ENCODE data around the gene ROS1.

ROS1 gene

DNA sequence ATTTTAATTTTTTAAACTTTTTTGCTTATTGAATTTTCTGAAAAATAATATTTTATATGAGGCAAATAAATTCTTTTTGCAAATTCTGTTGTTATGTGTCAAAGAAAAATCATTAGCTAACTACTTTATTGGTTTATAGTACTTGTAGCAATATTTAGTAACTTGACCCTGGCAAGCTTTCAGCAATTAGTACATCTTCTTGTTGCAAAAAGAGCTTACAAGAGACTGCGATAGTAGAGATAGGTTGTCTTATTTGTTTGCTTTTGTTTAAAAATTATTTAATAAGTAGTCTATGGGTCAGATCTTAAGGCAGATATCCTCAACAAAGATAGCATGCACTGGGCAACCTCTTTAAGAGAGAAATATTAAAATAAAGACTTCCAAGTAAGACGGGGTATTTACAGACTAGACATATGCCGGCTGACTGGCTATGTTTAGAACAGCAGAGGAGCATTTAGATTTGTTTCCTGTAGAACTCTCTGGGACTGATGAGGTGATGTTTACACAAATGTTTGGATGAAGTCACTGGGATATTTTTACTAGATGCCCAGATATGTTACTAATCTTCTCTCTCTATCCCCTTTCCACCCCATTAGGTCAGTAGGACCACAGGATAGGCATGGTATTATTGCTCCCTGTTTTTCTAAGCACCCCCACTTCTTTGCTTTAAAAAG lies 135.4 kb downstream of the ROS1 start:
- TF ChIP-seq, protein P1, sequence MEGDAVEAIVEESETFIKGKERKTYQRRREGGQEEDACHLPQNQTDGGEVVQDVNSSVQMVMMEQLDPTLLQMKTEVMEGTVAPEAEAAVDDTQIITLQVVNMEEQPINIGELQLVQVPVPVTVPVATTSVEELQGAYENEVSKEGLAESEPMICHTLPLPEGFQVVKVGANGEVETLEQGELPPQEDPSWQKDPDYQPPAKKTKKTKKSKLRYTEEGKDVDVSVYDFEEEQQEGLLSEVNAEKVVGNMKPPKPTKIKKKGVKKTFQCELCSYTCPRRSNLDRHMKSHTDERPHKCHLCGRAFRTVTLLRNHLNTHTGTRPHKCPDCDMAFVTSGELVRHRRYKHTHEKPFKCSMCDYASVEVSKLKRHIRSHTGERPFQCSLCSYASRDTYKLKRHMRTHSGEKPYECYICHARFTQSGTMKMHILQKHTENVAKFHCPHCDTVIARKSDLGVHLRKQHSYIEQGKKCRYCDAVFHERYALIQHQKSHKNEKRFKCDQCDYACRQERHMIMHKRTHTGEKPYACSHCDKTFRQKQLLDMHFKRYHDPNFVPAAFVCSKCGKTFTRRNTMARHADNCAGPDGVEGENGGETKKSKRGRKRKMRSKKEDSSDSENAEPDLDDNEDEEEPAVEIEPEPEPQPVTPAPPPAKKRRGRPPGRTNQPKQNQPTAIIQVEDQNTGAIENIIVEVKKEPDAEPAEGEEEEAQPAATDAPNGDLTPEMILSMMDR (IDR thresholded peaks at IDR 0.05) = no peak
- Histone ChIP-seq H3K9me3 (no peaks in the 10 kb centered on the region), H3K27ac (no peak overlapping the region), H3K27me3 (peaks cover 0 to 6% of the 10 kb centered on the region in 2 donors), H3K36me3 (no peaks in the 10 kb centered on the region), H3K4me3 (no peak overlapping the region), H3K4me1 (no peaks in the 10 kb centered on the region)
- DNase-seq = no peak
- intact Hi-C loops (cut with DNase I; ENCODE audit: low total_unique reads) = no loop called here

DNA sequence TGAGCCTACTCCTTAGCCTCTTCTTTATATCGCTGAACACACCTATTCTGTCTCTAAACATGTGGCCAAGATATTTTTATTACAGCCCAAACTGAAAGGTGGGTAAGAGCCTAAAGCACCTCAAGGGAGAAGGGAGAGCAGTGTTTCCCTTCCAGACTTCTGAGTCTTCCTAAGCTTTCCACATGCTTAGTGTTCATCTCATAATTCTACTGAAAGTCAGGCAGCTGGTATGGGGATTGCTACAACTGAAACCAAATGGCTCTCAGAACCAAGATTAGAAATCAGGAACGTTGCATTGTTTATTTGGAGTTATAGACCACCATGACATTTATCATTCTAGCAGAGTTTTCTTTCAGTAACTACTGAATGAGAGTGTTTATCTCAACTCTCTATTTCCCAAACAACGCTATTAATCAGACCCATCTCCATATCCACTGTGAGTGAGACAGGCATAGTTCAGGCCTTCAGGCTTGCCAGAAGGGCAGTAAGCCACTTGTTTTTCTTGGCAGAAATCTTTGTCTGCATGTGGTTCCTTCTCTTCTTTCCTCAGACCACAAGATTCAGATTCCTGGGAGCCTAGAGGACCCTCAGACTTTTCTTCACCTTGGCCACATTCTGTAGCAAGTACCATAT lies 137.5 kb downstream of the ROS1 start:
- Histone ChIP-seq H3K36me3 (no peaks in the 10 kb centered on the region), H3K27ac (no peak overlapping the region)
- intact Hi-C loops (cut with DNase I; ENCODE audit: low total_unique reads) = no loop called here

DNA sequence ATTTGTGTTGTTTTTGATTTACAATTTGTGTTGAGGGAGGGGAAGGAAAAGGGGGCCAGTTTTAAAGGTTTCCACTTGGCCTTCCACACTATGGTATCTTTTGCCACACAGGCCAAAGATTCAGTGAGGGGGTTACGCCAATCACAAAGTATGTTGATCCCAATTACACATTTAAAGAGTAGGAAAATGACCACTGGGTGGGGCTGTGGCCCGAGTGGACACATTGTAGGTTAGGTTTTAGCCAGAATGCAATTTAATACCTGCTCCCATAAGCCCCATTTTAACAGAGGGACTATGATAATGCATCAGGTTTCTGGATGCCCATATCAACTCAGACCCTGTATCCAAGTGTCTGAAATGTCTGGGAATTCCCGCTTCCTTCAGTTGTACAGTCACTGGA lies 144.8 kb downstream of the ROS1 start:
- Histone ChIP-seq H3K4me1 (no peaks in the 10 kb centered on the region), H3K4me3 (no peak overlapping the region), H3K27me3 (peaks cover 0 to 10% of the 10 kb centered on the region in 2 donors), H3K9me3 (no peaks in the 10 kb centered on the region), H3K27ac (no peak overlapping the region), H3K36me3 (no peaks in the 10 kb centered on the region)
- TF ChIP-seq, protein P1 (IDR thresholded peaks at IDR 0.05) = no peak
- no peak for DNase-seq
- intact Hi-C loops (cut with DNase I; ENCODE audit: low total_unique reads) = no loop called here

More for the DNA sequence above, 137.5 kb downstream of the ROS1 start:
- no peak for DNase-seq
- H3K9me3 ChIP-seq = no peaks in the 10 kb centered on the region
- H3K4me1 ChIP-seq = no peaks in the 10 kb centered on the region
- TF ChIP-seq, protein P1 (IDR thresholded peaks at IDR 0.05) = no peak
- H3K27me3 ChIP-seq = peaks cover 0 to 6% of the 10 kb centered on the region in 2 donors
- no peak overlapping the region for H3K4me3 ChIP-seq

DNA sequence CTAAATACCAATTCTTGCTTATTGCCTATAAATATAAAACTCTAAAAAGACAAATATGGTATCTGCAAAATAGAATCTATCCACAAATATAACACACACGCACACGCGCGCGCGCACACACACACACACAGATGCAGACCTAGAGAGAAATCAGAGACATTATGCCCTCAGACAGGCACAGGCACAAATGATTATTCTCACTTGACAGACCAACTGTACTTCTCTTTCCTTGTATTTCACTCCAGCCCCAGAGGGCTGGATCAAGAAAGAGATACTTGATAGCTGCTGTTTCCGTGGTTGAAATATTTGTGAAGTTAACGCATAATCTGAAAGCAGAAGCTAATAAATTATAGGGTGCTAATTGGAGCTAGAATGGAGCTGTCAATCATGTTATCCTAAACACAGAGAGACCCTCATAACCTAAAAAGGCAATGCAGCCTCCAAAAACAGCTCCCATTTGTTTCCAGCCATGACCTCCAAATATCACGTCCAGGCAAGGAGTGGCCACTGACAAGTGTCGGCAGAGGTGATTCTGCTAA lies 148.9 kb downstream of the ROS1 start:
- Histone ChIP-seq H3K27ac (no peak overlapping the region), H3K4me1 (no peaks in the 10 kb centered on the region), H3K36me3 (no peaks in the 10 kb centered on the region), H3K27me3 (peaks cover 0 to 33% of the 10 kb centered on the region in 2 donors), H3K9me3 (no peaks in the 10 kb centered on the region), H3K4me3 (no peak overlapping the region)
- intact Hi-C loops (cut with DNase I; ENCODE audit: low total_unique reads) = no loop called here
- no peak for DNase-seq
- TF ChIP-seq, protein P1 (IDR thresholded peaks at IDR 0.05) = no peak

DNA sequence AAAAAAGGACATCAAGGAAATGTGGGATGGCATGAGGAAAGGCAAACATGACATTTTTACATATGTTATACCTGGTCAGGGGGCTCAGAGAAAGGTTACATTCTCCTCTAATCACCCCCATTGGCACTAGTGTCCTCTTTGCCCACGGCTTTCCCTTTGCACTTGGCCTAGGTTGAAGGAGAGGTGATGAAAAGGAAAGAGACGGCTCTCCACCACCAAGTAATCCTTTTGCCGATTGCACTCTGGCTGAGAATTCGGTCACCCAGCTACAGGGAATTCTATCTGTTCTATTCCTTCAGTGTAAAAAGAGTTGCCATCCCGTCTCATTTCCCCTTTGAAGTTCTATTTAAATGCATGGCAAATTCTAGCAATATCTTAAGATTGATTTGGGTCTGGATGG lies 150.0 kb downstream of the ROS1 start:
- H3K27ac ChIP-seq = no peak overlapping the region
- TF ChIP-seq, protein P1 (IDR thresholded peaks at IDR 0.05) = no peak
- H3K27me3 ChIP-seq = peaks cover 0 to 34% of the 10 kb centered on the region in 2 donors
- no peaks in the 10 kb centered on the region for H3K36me3 ChIP-seq
- no peak overlapping the region for H3K4me3 ChIP-seq
- peaks cover 0 to 5% (median 2%) of the 10 kb centered on the region in 4 donors for H3K4me1 ChIP-seq
- no peak for DNase-seq
- H3K9me3 ChIP-seq = no peaks in the 10 kb centered on the region
- intact Hi-C loops (cut with DNase I; ENCODE audit: low total_unique reads) = no loop called here

All from tibial artery (tissue), 4 donors.